HCT116 (cell line): ENCODE measurements around the gene RMDN2. TPM values are rescaled to one million over a fixed set of nuclear protein-coding genes. Genes with fewer than 3 reads are reported as not detected.

Experiments
- ATAC-seq: fragments of 200-7000 bp; cut with Tn5 transposase; 2 replicates; pipeline ENCODE4 v1.9.1; 2020; ENCODE audit warnings: mild to moderate bottlenecking, moderate library complexity
- BruUV-seq: library from RNA; stranded (reverse); fragments of 400-500 nt; replicated peaks from 2 replicates; lab custom pipeline; 2021; lab: Mats Ljungman, UMichigan
- CTCF ChIA-PET: fragments of 300-600 bp; sonication (Branson Sonifier 250); formaldehyde crosslinking; loops from one replicate; lab custom pipeline; 2021; ENCODE audit warnings: antibody characterized with exemption; lab: Charles Lee
- POLR2A ChIA-PET: fragments of 300-600, 350-600 bp; sonication (Branson Sonifier 250); formaldehyde crosslinking; loops from one replicate; lab custom pipeline; 2021; ENCODE audit warnings: antibody characterized with exemption; lab: Charles Lee
- RAD21 ChIA-PET, 2 experiments: fragments of 300-600 bp; sonication (Branson Sonifier 250); formaldehyde crosslinking; loops; one replicate each; lab custom pipeline; 2023; ENCODE audit warnings: low total read pairs in 2 of 2; ENCODE audit not compliant: uncharacterized antibody in 2 of 2, unreplicated experiment in 2 of 2, low non-redundant PET in 1 of 2; lab: Charles Lee
- DNase-seq: peaks from one replicate; pipeline ENCODE4 v3.0.0-alpha.2; 2010; ENCODE audit warnings: low read depth, low spot score
- H2AFZ ChIP-seq: fragments of 200-600 bp; shearing (Covaris generic), sonication (generic); 2 replicates; pipeline ENCODE4 v1.6.1; 2017; ENCODE audit warnings: low read depth, mixed run types, mixed read lengths, antibody characterized with exemption, low read length; ENCODE audit not compliant: poor library complexity, severe bottlenecking
- H3K27ac ChIP-seq: 2 replicates; pipeline ENCODE4 v1.5.1; 2012; ENCODE audit warnings: low read depth, low read length
- H3K27me3 ChIP-seq: fragments of 200-600 bp; sonication (generic); 2 replicates; pipeline ENCODE4 v1.6.1; 2016; ENCODE audit warnings: mixed run types, low read length, mixed read lengths; ENCODE audit not compliant: insufficient read depth
- H3K36me3 ChIP-seq, 2 experiments: fragments of 200-500 bp in 1 of 2; fragments of 200-600 bp in 1 of 2; sonication (Bioruptor generic) in 1 of 2; sonication (generic) in 1 of 2; 2 replicates each; pipeline versions ENCODE4 v1.5.1 to v1.6.1; 2014 to 2016; ENCODE audit warnings: low read length in 2 of 2, inconsistent platforms in 1 of 2, mixed read lengths in 1 of 2, mixed run types in 1 of 2; ENCODE audit not compliant: insufficient read depth in 2 of 2, control insufficient read depth in 1 of 2
- H3K4me1 ChIP-seq, 2 experiments: fragments of 200-600 bp in 1 of 2; sonication (generic) in 1 of 2; 2 replicates each; pipeline versions ENCODE4 v1.5.1 to v1.6.1; 2012 to 2017; ENCODE audit warnings: low read length in 2 of 2, inconsistent platforms in 1 of 2, mild to moderate bottlenecking in 1 of 2, mixed read lengths in 1 of 2, mixed run types in 1 of 2, moderate library complexity in 1 of 2; ENCODE audit not compliant: insufficient read depth in 2 of 2, control insufficient read depth in 1 of 2
- H3K4me2 ChIP-seq: fragments of 200-600 bp; sonication (generic); 2 replicates; pipeline ENCODE4 v1.6.1; 2017; ENCODE audit warnings: mixed run types, low read length, mixed read lengths
- H3K4me3 ChIP-seq, 2 experiments: fragments of 200-600 bp in 1 of 2; sonication (generic) in 1 of 2; replicated peaks in 1 of 2; 2 replicates each; pipeline ENCODE4 v1.5.1; 2011 to 2016; ENCODE audit warnings: low read length in 2 of 2, control low read depth in 1 of 2, low read depth in 1 of 2, mild to moderate bottlenecking in 1 of 2, mixed read lengths in 1 of 2, mixed run types in 1 of 2
- H3K79me2 ChIP-seq: fragments of 200-600 bp; sonication (generic); 2 replicates; pipeline ENCODE4 v1.6.1; 2017; ENCODE audit warnings: mild to moderate bottlenecking, mixed run types, low read length, moderate library complexity, mixed read lengths; ENCODE audit not compliant: insufficient read depth
- H3K9ac ChIP-seq: fragments of 200-600 bp; sonication (generic); 2 replicates; pipeline ENCODE4 v1.6.1; 2016; ENCODE audit warnings: low read length, mixed read lengths
- H3K9me2 ChIP-seq: fragments of 200-600 bp; sonication (generic), shearing (Covaris generic); 2 replicates; pipeline ENCODE4 v1.6.1; 2017; ENCODE audit warnings: mixed run types, mild to moderate bottlenecking, moderate library complexity; ENCODE audit not compliant: insufficient read depth
- H3K9me3 ChIP-seq, 2 experiments: fragments of 200-500 bp in 1 of 2; fragments of 200-600 bp in 1 of 2; sonication (Bioruptor generic) in 1 of 2; sonication (generic) in 1 of 2; 2 replicates each; pipeline ENCODE4 v1.6.1; 2014 to 2017; ENCODE audit warnings: low read length in 2 of 2, mixed read lengths in 2 of 2, inconsistent platforms in 1 of 2, low read depth in 1 of 2, mild to moderate bottlenecking in 1 of 2, mixed run types in 1 of 2, moderate library complexity in 1 of 2; ENCODE audit not compliant: control insufficient read depth in 1 of 2, insufficient read depth in 1 of 2
- H4K20me1 ChIP-seq: fragments of 200-600 bp; sonication (generic), shearing (Covaris generic); 2 replicates; pipeline ENCODE4 v1.6.1; 2017; ENCODE audit warnings: mixed run types, mild to moderate bottlenecking, moderate library complexity; ENCODE audit not compliant: insufficient read depth
- EZH2phosphoT487 ChIP-seq: fragments of 200-600 bp; IDR thresholded peaks from 2 replicates; pipeline ENCODE4 v1.6.1; 2018; ENCODE audit warnings: antibody characterized with exemption, borderline replicate concordance
- JUND ChIP-seq: IDR thresholded peaks from 2 replicates; pipeline ENCODE4 v1.6.1; 2012
- POLR2A ChIP-seq: IDR thresholded peaks from 2 replicates; pipeline ENCODE4 v1.7.0; 2011; ENCODE audit warnings: borderline replicate concordance; ENCODE audit not compliant: insufficient read depth, insufficient read length; ENCODE audit errors: extremely low read depth
- POLR2AphosphoS5 ChIP-seq: IDR thresholded peaks from 2 replicates; pipeline ENCODE4 v1.6.1; 2011; ENCODE audit warnings: mild to moderate bottlenecking, low read depth, low read length, moderate library complexity
- RAD21 ChIP-seq: IDR thresholded peaks from 2 replicates; pipeline ENCODE4 v1.6.1; 2012; ENCODE audit warnings: low read depth, mild to moderate bottlenecking
- SP1 ChIP-seq: IDR thresholded peaks from 2 replicates; pipeline ENCODE4 v1.6.1; 2012; ENCODE audit warnings: low read depth
- TCF7L2 ChIP-seq: IDR thresholded peaks from 2 replicates; pipeline ENCODE4 v1.7.0; 2011; ENCODE audit warnings: borderline replicate concordance, inconsistent platforms; ENCODE audit not compliant: insufficient read depth, insufficient read length; ENCODE audit errors: extremely low read depth
- ZNF274 ChIP-seq: fragments of 200-500 bp; sonication (Bioruptor generic); IDR thresholded peaks from 2 replicates; pipeline ENCODE4 v1.6.1; 2014; ENCODE audit warnings: mild to moderate bottlenecking, low read depth, low read length, inconsistent platforms
- intact Hi-C: fragments of 100-400 bp; cut with micrococcal nuclease; formaldehyde crosslinking; loops from 2 replicates; pipeline ENCODE4 v1.10.0; 2022
- total RNA-seq: library from RNA; stranded (reverse); gene quantifications from one replicate; pipeline ENCODE4 v1.2.1, GENCODE V29; 2021; ENCODE audit not compliant: unreplicated experiment
- TF ChIP-seq, protein P1 (sequence below): IDR thresholded peaks from 2 replicates; pipeline ENCODE4 v1.6.1; 2012
- TF ChIP-seq, protein P2 (sequence below): IDR thresholded peaks from 2 replicates; pipeline ENCODE4 v1.6.1; 2012; ENCODE audit warnings: low read depth
- TF ChIP-seq, protein P3 (sequence below): IDR thresholded peaks from 2 replicates; pipeline ENCODE4 v1.6.1; 2011; ENCODE audit warnings: mild to moderate bottlenecking, low read length, moderate library complexity; ENCODE audit not compliant: insufficient replicate concordance; ENCODE audit errors: extremely low read depth

The RMDN2 gene
- total RNA-seq, 1 experiment from 2014 or later = 4.5 TPM

DNA sequence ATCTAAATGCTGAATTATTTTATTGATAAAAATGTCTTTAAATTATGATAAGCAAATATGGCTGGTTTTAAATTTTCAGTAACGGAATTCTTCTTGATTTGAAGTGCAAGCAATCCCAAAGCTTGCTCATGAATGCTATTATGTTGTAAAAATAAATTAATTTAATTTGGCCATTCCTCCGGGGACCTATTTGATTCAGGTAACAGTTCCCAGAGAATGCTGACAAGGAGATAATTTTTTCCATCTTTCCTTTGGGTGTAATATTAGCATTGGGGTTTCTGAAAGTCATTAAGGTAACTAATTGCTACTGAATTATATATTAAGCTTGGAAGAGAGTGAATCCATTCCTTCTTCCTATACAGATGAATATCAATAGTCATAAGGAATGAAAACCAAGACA lies 12.5 kb upstream of the RMDN2 start:
- no peak overlapping the region for H3K9ac ChIP-seq
- H4K20me1 ChIP-seq = no peaks in the 10 kb centered on the region
- ATAC-seq (no peak), DNase-seq (no peak)
- H3K79me2 ChIP-seq = no peaks in the 10 kb centered on the region
- POLR2A ChIA-PET = no interaction called here
- BruUV-seq = no TSS peak
- TF ChIP-seq, protein P1, sequence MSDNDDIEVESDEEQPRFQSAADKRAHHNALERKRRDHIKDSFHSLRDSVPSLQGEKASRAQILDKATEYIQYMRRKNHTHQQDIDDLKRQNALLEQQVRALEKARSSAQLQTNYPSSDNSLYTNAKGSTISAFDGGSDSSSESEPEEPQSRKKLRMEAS = no peak
- TF ChIP-seq ZNF274 (no peak), SP1 (no peak), POLR2A (no peak), TCF7L2 (no peak), POLR2AphosphoS5 (no peak), EZH2phosphoT487 (no peak), JUND (no peak), RAD21 (no peak)
- TF ChIP-seq, protein P2, sequence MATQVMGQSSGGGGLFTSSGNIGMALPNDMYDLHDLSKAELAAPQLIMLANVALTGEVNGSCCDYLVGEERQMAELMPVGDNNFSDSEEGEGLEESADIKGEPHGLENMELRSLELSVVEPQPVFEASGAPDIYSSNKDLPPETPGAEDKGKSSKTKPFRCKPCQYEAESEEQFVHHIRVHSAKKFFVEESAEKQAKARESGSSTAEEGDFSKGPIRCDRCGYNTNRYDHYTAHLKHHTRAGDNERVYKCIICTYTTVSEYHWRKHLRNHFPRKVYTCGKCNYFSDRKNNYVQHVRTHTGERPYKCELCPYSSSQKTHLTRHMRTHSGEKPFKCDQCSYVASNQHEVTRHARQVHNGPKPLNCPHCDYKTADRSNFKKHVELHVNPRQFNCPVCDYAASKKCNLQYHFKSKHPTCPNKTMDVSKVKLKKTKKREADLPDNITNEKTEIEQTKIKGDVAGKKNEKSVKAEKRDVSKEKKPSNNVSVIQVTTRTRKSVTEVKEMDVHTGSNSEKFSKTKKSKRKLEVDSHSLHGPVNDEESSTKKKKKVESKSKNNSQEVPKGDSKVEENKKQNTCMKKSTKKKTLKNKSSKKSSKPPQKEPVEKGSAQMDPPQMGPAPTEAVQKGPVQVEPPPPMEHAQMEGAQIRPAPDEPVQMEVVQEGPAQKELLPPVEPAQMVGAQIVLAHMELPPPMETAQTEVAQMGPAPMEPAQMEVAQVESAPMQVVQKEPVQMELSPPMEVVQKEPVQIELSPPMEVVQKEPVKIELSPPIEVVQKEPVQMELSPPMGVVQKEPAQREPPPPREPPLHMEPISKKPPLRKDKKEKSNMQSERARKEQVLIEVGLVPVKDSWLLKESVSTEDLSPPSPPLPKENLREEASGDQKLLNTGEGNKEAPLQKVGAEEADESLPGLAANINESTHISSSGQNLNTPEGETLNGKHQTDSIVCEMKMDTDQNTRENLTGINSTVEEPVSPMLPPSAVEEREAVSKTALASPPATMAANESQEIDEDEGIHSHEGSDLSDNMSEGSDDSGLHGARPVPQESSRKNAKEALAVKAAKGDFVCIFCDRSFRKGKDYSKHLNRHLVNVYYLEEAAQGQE = no peak
- TF ChIP-seq, protein P3, sequence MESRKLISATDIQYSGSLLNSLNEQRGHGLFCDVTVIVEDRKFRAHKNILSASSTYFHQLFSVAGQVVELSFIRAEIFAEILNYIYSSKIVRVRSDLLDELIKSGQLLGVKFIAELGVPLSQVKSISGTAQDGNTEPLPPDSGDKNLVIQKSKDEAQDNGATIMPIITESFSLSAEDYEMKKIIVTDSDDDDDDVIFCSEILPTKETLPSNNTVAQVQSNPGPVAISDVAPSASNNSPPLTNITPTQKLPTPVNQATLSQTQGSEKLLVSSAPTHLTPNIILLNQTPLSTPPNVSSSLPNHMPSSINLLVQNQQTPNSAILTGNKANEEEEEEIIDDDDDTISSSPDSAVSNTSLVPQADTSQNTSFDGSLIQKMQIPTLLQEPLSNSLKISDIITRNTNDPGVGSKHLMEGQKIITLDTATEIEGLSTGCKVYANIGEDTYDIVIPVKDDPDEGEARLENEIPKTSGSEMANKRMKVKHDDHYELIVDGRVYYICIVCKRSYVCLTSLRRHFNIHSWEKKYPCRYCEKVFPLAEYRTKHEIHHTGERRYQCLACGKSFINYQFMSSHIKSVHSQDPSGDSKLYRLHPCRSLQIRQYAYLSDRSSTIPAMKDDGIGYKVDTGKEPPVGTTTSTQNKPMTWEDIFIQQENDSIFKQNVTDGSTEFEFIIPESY = no peak
- no peaks in the 10 kb centered on the region for H3K36me3 ChIP-seq
- H3K27ac ChIP-seq = no peak overlapping the region
- no peaks in the 10 kb centered on the region for H3K9me2 ChIP-seq
- intact Hi-C loops = no loop called here
- H3K4me3 ChIP-seq = no peak overlapping the region
- H3K27me3 ChIP-seq = no peaks in the 10 kb centered on the region
- H3K4me2 ChIP-seq = no peak overlapping the region
- RAD21 ChIA-PET = no interaction called here
- H2AFZ ChIP-seq = no peak overlapping the region
- CTCF ChIA-PET = no interaction called here
- no peaks in the 10 kb centered on the region for H3K9me3 ChIP-seq
- H3K4me1 ChIP-seq = no peaks in the 10 kb centered on the region
